ENCODE results near the gene CFAP57. TPM values are rescaled to one million over a fixed set of nuclear protein-coding genes. Genes with fewer than 3 reads are reported as not detected.

CFAP57 gene
- total RNA-seq, 1 donor from 2014 or later = 0.27 TPM

- H3K9me3 Mint-ChIP-seq = peaks cover 36% of the 10 kb centered on the region
These were observed 81.7 kb downstream of the CFAP57 start for GRCh38 chr1:43253876-43254275.

DNA sequence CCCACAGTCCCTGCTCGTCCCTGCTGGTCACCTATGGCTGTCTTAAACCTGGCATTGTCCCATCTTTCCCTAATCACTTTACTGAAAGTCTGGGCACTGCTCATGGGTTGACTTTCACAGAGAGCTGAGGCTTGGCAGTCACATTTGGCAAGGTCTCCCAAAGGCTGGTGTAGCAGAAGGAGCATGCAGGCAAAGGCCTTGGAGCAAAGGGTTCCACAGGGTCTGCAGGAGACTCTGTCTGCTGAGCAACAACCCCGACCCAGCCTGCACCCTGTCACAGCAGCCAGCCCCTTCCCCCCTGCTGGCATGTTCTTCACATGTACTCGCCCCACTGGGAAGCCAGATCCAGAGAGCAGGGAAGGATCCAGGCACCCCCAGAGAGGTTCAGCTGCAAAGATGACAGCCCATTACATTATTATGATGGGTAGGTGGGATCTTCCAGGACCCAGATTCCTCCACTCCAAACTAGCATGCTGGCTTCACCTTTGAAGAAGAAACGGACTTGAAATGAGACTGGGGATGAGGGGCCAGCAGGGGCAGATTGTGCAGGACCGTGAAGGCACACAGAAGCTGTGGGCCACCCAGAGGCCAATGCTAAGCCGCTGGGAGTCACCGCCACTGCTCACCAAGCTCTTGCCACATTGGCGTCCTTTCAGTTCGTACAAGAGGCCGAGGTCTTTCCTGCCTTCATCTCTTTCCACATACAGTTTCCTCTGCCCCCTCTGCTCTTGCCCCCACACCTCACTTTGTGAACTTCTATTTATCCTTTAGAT is 83.5 kb downstream of the CFAP57 start:
- H3K27ac Mint-ChIP-seq = no peak overlapping the region
- H3K4me3 Mint-ChIP-seq = no peak overlapping the region
- H3K36me3 Mint-ChIP-seq = peaks cover 7% of the 10 kb centered on the region
- peaks cover 10% of the 10 kb centered on the region for H3K27me3 Mint-ChIP-seq (ENCODE audit: low read depth)
- peaks cover 37% of the 10 kb centered on the region for H3K9me3 Mint-ChIP-seq
- DNase-seq (ENCODE audit: low spot score in 2 of 2, unreplicated experiment in 2 of 2) = no peak
- TF ChIP-seq, protein P1, sequence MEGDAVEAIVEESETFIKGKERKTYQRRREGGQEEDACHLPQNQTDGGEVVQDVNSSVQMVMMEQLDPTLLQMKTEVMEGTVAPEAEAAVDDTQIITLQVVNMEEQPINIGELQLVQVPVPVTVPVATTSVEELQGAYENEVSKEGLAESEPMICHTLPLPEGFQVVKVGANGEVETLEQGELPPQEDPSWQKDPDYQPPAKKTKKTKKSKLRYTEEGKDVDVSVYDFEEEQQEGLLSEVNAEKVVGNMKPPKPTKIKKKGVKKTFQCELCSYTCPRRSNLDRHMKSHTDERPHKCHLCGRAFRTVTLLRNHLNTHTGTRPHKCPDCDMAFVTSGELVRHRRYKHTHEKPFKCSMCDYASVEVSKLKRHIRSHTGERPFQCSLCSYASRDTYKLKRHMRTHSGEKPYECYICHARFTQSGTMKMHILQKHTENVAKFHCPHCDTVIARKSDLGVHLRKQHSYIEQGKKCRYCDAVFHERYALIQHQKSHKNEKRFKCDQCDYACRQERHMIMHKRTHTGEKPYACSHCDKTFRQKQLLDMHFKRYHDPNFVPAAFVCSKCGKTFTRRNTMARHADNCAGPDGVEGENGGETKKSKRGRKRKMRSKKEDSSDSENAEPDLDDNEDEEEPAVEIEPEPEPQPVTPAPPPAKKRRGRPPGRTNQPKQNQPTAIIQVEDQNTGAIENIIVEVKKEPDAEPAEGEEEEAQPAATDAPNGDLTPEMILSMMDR (IDR thresholded peaks at IDR 0.05; ENCODE audit: unreplicated experiment) = no peak
- H3K4me1 Mint-ChIP-seq = no peaks in the 10 kb centered on the region

More at GRCh38 chr1:43253876-43254275, 81.7 kb downstream of the CFAP57 start:
- TF ChIP-seq, protein P1 (IDR thresholded peaks at IDR 0.05; ENCODE audit: unreplicated experiment) = no peak
- Mint-ChIP-seq H3K4me3 (no peak overlapping the region), H3K27ac (no peak overlapping the region), H3K27me3 (ENCODE audit: low read depth) (peaks cover 10% of the 10 kb centered on the region), H3K4me1 (no peaks in the 10 kb centered on the region), H3K36me3 (peaks cover 7% of the 10 kb centered on the region)
- peak in 1 of 2 experiments; percentile 11 for DNase-seq (ENCODE audit: low spot score in 2 of 2, unreplicated experiment in 2 of 2)

GRCh38 chr1:43256675-43257570 is 84.8 kb downstream of the CFAP57 start:
- no peak for DNase-seq (ENCODE audit: low spot score in 2 of 2, unreplicated experiment in 2 of 2)
- TF ChIP-seq, protein P1 (IDR thresholded peaks at IDR 0.05; ENCODE audit: unreplicated experiment) = no peak
- Mint-ChIP-seq H3K36me3 (peaks cover 14% of the 10 kb centered on the region), H3K4me3 (no peak overlapping the region), H3K9me3 (peaks cover 37% of the 10 kb centered on the region), H3K4me1 (no peaks in the 10 kb centered on the region), H3K27ac (no peak overlapping the region), H3K27me3 (ENCODE audit: low read depth) (peaks cover 10% of the 10 kb centered on the region)

DNA sequence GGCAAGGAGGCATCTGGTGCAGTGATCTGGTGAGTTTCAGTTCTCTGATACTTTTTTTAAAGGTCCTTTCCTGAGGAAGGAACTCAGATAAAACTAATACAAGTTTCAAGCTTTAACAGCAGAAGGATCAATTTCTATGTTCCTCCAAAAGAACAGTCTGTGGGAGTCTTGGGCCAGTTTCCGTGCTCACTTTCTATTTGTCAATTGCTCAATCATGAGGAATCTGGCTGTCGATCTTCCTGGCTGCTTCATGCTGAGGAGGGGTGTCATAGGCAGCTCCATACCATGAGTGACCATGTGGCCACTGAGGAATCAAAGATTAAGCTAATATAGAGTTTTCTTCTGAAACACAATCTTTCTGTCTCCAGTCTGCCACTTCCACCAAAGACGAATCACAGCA is 86.2 kb downstream of the CFAP57 start:
- H3K9me3 Mint-ChIP-seq = peaks cover 48% of the 10 kb centered on the region
- H3K27ac Mint-ChIP-seq = no peak overlapping the region
- peaks cover 17% of the 10 kb centered on the region for H3K36me3 Mint-ChIP-seq
- no peaks in the 10 kb centered on the region for H3K4me1 Mint-ChIP-seq
- no peak for DNase-seq (ENCODE audit: low spot score in 2 of 2, unreplicated experiment in 2 of 2)
- TF ChIP-seq, protein P1 (IDR thresholded peaks at IDR 0.05; ENCODE audit: unreplicated experiment) = no peak
- peaks cover 2% of the 10 kb centered on the region for H3K27me3 Mint-ChIP-seq (ENCODE audit: low read depth)
- H3K4me3 Mint-ChIP-seq = no peak overlapping the region

DNA sequence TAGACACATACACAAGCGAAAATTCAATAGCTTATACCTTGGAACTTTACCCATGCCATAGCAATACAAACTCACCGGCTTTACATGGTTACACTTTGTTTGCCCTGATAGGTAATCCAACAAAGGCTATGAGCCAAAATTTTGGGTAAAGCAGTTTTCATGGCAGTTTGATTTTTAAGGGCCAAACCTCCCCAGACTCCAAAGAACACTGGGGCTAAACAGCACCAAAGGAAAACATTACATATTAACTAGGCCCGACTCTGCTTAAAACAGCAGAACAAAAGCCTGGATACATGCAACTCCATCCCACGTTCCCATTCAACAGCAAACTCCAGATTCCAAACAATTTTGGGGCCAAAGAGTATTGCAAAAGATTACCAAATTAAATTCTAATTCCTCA is 93.3 kb downstream of the CFAP57 start:
- H3K27ac Mint-ChIP-seq = no peak overlapping the region
- TF ChIP-seq, protein P1 (IDR thresholded peaks at IDR 0.05; ENCODE audit: unreplicated experiment) = no peak
- no peak for DNase-seq (ENCODE audit: low spot score in 2 of 2, unreplicated experiment in 2 of 2)

More for the DNA sequence above, 93.3 kb downstream of the CFAP57 start:
- peaks cover 18% of the 10 kb centered on the region for H3K4me1 Mint-ChIP-seq
- H3K9me3 Mint-ChIP-seq = peaks cover 36% of the 10 kb centered on the region
- H3K27me3 Mint-ChIP-seq (ENCODE audit: low read depth) = no peaks in the 10 kb centered on the region
- peaks cover 10% of the 10 kb centered on the region for H3K36me3 Mint-ChIP-seq
- H3K4me3 Mint-ChIP-seq = no peak overlapping the region

Measured in mesothelial cell of epicardium (in vitro differentiated cells).